PC-9 (cell line): Measurements from ENCODE around the gene NELL1. TPM values are rescaled to one million over a fixed set of nuclear protein-coding genes. Genes with fewer than 3 reads are reported as not detected.

ENCODE experiments used
- BruUV-seq: library from RNA; stranded (reverse); fragments of 400-500 nt; replicated peaks from 2 replicates; lab custom pipeline; 2021; lab: Mats Ljungman, UMichigan
- CTCF ChIA-PET: fragments of 300-600 bp; sonication (Branson Sonifier 250); formaldehyde crosslinking; loops from one replicate; lab custom pipeline; 2022; ENCODE audit warnings: antibody characterized with exemption; lab: Charles Lee
- POLR2A ChIA-PET: fragments of 300-600 bp; sonication (Branson Sonifier 250); formaldehyde crosslinking; loops from one replicate; lab custom pipeline; 2022; ENCODE audit warnings: antibody characterized with exemption; ENCODE audit not compliant: unreplicated experiment; lab: Charles Lee
- DNase-seq, 2 experiments: peaks; one replicate each; pipeline versions ENCODE4 v3.0.0 to v3.0.0-alpha.2; 2015 to 2022; ENCODE audit warnings: mixed read lengths in 1 of 2
- H2AFZ ChIP-seq: fragments of 200-600 bp; sonication (generic); 2 replicates; pipeline ENCODE4 v1.8.1; 2017; ENCODE audit warnings: antibody characterized with exemption
- H3F3A ChIP-seq: fragments of 200-600 bp; sonication (generic); 2 replicates; pipeline ENCODE4 v1.8.1; 2017; ENCODE audit warnings: antibody characterized with exemption, mild to moderate bottlenecking, low read depth; ENCODE audit not compliant: insufficient read depth
- H3K27ac ChIP-seq: fragments of 200-600 bp; sonication (generic); 2 replicates; pipeline ENCODE4 v1.6.1; 2016; ENCODE audit warnings: mixed run types
- H3K27me3 ChIP-seq: fragments of 200-600 bp; sonication (generic); 2 replicates; pipeline ENCODE4 v1.6.1; 2016; ENCODE audit warnings: low read depth, mixed run types; ENCODE audit not compliant: insufficient read depth
- H3K36me3 ChIP-seq: fragments of 200-600 bp; sonication (generic); 2 replicates; pipeline ENCODE4 v1.6.1; 2016; ENCODE audit warnings: low read depth, mixed run types
- H3K4me1 ChIP-seq: fragments of 200-600 bp; sonication (generic); replicated peaks from 2 replicates; pipeline ENCODE4 v1.6.1; 2016; ENCODE audit warnings: mixed run types; ENCODE audit not compliant: insufficient read depth
- H3K4me2 ChIP-seq: fragments of 200-600 bp; sonication (generic); 2 replicates; pipeline ENCODE4 v1.6.1; 2017; ENCODE audit warnings: mixed run types
- H3K4me3 ChIP-seq: fragments of 200-600 bp; sonication (generic); 2 replicates; pipeline ENCODE4 v1.6.1; 2016; ENCODE audit warnings: mixed run types
- H3K79me2 ChIP-seq: fragments of 200-600 bp; sonication (generic); 2 replicates; pipeline ENCODE4 v1.6.1; 2017; ENCODE audit warnings: low read depth, mixed run types
- H3K9me2 ChIP-seq: fragments of 200-600 bp; sonication (generic); 2 replicates; pipeline ENCODE4 v1.8.1; 2017; ENCODE audit warnings: mild to moderate bottlenecking; ENCODE audit not compliant: insufficient read depth
- H3K9me3 ChIP-seq: fragments of 200-600 bp; sonication (generic); 2 replicates; pipeline ENCODE4 v1.8.1; 2016; ENCODE audit warnings: low read depth; ENCODE audit not compliant: insufficient read depth
- H4K20me1 ChIP-seq: fragments of 200-600 bp; sonication (generic); 2 replicates; pipeline ENCODE4 v1.8.1; 2017; ENCODE audit not compliant: insufficient read depth
- EZH2 ChIP-seq: fragments of 200-600 bp; sonication (generic); IDR thresholded peaks from 2 replicates; pipeline ENCODE4 v1.8.0; 2017; ENCODE audit warnings: antibody characterized with exemption, low read depth
- intact Hi-C: fragments of 100-400 bp; cut with micrococcal nuclease; formaldehyde crosslinking; loops from one replicate; pipeline ENCODE4 v1.10.0; 2022; ENCODE audit not compliant: unreplicated experiment
- total RNA-seq: library from RNA; stranded (reverse); gene quantifications from 2 replicates; pipeline ENCODE4 v1.2.3, GENCODE V29; 2021
- TF ChIP-seq, protein P1 (sequence below): fragments of 200-600 bp; sonication (generic); conservative IDR thresholded peaks from 2 replicates; pipeline ENCODE4 v1.6.1; 2017; ENCODE audit warnings: mixed run types, antibody characterized with exemption, mild to moderate bottlenecking, moderate library complexity

Gene NELL1
- total RNA-seq, 1 experiment from 2014 or later, result not detected

GRCh38 chr11:21622566-21622965, 953.2 kb downstream of the NELL1 start:
- peaks cover 2% of the 10 kb centered on the region; the same call in 1 of the 2 replicates for H3K27me3 ChIP-seq
- no peak overlapping the region for H3K4me3 ChIP-seq
- no peak overlapping the region for H3K27ac ChIP-seq
- no peaks in the 10 kb centered on the region for H3K36me3 ChIP-seq
- no TSS peak for BruUV-seq
- ChIA-PET CTCF (no interaction called here), POLR2A (no interaction called here)
- no peaks in the 10 kb centered on the region for H3K9me3 ChIP-seq
- no peaks in the 10 kb centered on the region for H3F3A ChIP-seq
- H2AFZ ChIP-seq, result no peak overlapping the region
- H3K4me2 ChIP-seq, result no peak overlapping the region
- H3K4me1 ChIP-seq, result no peaks in the 10 kb centered on the region
- TF ChIP-seq, protein P1, sequence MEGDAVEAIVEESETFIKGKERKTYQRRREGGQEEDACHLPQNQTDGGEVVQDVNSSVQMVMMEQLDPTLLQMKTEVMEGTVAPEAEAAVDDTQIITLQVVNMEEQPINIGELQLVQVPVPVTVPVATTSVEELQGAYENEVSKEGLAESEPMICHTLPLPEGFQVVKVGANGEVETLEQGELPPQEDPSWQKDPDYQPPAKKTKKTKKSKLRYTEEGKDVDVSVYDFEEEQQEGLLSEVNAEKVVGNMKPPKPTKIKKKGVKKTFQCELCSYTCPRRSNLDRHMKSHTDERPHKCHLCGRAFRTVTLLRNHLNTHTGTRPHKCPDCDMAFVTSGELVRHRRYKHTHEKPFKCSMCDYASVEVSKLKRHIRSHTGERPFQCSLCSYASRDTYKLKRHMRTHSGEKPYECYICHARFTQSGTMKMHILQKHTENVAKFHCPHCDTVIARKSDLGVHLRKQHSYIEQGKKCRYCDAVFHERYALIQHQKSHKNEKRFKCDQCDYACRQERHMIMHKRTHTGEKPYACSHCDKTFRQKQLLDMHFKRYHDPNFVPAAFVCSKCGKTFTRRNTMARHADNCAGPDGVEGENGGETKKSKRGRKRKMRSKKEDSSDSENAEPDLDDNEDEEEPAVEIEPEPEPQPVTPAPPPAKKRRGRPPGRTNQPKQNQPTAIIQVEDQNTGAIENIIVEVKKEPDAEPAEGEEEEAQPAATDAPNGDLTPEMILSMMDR, result no peak
- no peak for TF ChIP-seq EZH2
- H3K79me2 ChIP-seq, result no peaks in the 10 kb centered on the region
- H3K9me2 ChIP-seq, result no peaks in the 10 kb centered on the region
- no peaks in the 10 kb centered on the region for H4K20me1 ChIP-seq
- intact Hi-C loops, result no loop called here
- no peak for DNase-seq

- ChIA-PET CTCF (no interaction called here), POLR2A (no interaction called here)
- TF ChIP-seq EZH2, result no peak
- TF ChIP-seq, protein P1, result no peak
- Histone ChIP-seq H3K36me3 (no peaks in the 10 kb centered on the region), H3K27me3 (peaks cover 2% of the 10 kb centered on the region; the same call in 1 of the 2 replicates), H4K20me1 (no peaks in the 10 kb centered on the region), H3K27ac (no peak overlapping the region), H2AFZ (no peak overlapping the region), H3K9me2 (no peaks in the 10 kb centered on the region), H3K4me1 (no peaks in the 10 kb centered on the region), H3K4me3 (no peak overlapping the region), H3F3A (no peaks in the 10 kb centered on the region), H3K79me2 (no peaks in the 10 kb centered on the region), H3K9me3 (no peaks in the 10 kb centered on the region), H3K4me2 (no peak overlapping the region)
- no peak for DNase-seq
- intact Hi-C loops, result no loop called here
- no TSS peak for BruUV-seq
These were observed 953.6 kb downstream of the NELL1 start for GRCh38 chr11:21622995-21623394.

Other genes starting within 250 kb of the NELL1 start
- gene SLC6A5, start 70.0 kb upstream of the NELL1 start, total RNA-seq, result not detected in 2 replicates